Measurements from ENCODE around the gene LDLRAD4.
A peak's percentile ranks its signal among the peaks of the same experiment; 100 is the strongest.

The LDLRAD4 gene

GRCh38 chr18:13376298-13376840, 157.8 kb downstream of the LDLRAD4 start:
- no peak for FAIRE-seq

DNA sequence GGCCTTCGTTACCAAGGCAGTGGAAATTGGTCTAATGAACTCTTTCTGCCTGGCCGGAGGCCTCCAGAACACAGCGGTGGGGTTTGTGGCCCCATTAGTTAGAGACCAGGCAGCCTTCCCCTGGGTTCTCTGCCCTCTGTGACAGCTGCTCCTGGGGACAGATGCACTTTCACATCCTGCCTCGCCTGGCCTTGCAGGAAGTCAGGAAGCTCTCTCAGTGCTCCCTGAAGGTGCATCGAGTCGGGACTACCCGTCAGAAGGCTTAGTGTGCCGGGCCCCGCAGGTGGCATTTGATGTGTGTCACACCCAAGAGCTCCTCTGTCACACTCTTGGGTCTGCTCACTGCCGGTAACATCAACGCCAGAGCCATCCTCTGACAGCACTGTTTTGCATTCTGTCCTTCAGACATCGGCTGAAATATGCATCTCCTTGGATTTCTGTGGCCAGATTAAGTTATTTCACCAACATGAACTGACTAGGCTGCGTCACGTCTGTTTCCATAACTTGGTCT, 158.3 kb downstream of the LDLRAD4 start:
- no peak for FAIRE-seq

DNA sequence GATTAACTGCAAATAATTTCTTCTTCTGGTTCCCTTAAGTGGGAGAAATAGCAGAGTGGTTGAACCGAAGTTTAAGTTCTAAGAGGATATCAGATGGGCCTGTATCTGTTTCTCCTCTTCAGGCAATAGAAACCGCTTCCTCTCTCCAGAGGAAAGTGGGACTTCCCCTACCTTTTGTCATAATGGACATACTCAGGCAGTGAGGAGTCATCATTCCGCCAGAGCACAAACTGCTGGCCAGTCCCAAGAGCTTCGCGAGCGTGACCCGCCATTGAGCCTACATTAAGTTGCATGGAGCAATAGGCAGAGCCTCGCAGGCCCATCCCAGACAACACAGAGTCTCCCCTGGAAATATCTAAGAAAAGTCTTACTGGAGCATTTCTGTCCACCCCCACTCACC, 158.9 kb downstream of the LDLRAD4 start:
- no peak for FAIRE-seq

DNA sequence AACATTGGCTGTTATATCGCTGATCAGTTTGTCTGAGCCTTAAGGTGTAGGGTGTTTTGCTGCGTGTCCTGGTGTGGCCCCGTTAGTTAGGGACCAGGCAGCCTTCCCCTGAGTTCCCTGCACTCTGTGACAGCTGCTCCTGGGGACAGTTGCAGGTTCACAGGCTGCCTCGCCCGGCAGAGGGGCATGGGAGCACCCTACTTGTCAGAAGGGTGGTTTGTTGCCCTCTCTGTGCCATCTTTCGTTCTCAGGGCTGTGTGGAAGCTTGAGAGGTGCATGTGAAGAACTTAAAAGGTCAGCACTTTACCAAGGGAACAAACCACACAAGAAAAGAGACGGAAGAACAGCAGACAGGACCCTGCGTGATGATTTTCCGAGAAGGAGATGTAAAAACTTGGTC, 159.6 kb downstream of the LDLRAD4 start:
- no peak for FAIRE-seq

GRCh38 chr18:13379062-13379865, 160.7 kb downstream of the LDLRAD4 start:
- FAIRE-seq = no peak

- FAIRE-seq = no peak
Observed at GRCh38 chr18:13379930-13380690, 161.6 kb downstream of the LDLRAD4 start.

DNA sequence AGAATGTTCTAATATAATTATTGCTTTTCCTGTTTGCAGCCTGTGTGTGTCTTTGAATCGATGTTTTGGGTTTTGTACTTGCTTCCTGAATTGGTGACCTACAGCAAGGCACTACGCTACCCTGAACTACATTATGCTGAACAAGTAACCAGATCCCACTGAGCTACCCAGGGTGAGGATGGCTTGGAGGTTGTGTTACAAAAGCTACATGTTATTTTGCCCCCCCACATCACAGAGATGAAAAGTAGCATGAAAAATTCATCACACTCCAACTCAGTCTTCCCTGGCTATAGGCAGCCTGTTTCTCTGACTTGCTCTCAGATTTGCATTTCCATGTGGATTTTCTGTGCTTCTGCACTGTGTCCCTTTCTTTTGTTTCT, 162.1 kb downstream of the LDLRAD4 start:
- no peak for FAIRE-seq

GRCh38 chr18:13381331-13381730, 162.8 kb downstream of the LDLRAD4 start:
- FAIRE-seq = no peak

DNA sequence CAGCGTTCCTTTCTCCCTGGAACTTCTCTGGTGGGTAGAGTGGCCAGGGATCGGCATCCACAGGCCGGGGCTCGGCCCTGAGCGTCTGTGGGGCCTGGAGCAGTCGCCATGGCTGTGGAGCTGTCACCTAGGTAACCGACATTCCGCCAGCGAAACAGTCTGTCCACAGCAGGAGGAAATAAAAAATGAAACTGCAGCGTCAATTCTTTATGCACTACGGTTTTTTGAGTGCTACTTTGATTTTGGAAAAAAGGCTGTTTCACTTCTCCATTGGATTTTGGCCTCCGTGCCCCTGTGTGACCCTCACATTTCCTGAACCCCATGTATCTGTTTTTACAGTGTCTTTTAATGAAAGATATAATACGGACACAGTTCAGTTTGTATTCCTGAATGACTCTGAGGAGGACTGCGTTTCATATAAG, 163.4 kb downstream of the LDLRAD4 start:
- FAIRE-seq = no peak

DNA sequence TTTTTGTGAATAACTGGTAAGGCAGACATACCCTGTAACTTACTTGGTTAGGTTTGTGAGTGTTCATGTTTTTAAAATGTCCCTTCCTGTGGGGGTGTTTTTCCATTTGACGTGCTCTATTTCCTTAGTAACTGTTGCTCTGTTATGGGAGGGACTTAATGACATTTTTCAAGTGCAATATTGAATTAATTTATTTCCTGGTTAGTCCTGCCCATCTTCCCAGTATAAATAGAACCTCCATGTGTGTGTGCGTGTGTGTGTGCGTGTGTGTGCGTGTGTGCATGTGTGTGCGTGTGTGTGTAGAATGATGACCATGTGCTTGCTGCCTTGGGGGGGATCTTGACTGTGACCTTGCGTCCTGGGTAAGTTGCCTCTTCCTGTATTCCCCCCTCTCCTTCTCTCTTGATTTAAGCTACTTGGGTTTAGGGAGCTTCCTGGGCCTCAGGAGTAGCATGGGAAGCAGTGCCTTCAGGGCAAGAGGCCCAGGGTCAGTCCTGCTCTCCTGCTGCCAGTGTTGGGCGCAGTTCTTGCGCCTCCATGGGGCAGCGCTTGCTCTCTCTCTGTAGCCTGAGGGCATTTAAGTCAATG, 163.9 kb downstream of the LDLRAD4 start:
- FAIRE-seq = peak; percentile 82

DNA sequence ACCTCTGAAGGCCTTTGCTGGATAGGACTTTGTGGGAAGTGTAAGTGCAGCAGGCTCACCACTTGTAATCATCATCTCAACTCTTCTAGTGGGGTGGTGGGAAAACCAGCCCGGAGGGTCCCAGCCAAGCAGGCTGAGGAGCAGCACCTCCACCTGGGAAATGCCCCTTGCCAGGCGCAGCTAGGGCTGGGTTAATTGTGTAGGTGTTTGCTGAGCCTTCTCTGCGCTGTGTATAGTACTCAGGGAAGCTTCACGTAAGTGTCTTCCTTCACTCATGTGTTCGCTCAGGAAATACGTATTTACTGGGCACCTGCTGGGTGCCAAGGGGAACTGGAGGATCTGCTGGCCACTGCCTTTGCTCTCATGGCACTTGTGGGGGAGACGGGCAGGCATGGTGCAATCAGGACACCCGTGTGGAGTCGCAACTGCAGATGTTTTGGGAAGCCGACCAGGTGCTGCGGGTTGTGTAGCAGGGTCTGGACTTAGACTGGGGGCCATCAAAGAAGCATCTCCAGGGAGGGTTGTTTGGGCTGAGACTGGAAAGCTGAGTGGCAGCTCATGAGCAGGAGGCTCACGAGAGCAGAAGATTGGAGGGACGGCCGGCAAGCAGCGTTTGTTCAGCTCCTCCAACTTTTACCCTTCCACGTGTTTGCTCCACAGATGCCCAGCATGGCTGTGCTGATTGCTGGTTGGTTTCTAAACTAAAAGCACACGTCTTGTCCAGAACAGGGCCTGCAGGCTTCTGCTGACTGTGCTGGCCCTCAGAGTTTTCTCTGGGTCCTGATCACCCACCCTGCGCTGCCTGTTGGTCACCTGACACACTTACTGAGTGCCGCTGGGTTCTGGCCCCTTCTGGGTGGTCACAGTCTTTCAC, 164.6 kb downstream of the LDLRAD4 start:
- no peak for FAIRE-seq

- no peak for FAIRE-seq
Observed at GRCh38 chr18:13386891-13387801, 168.6 kb downstream of the LDLRAD4 start.

DNA sequence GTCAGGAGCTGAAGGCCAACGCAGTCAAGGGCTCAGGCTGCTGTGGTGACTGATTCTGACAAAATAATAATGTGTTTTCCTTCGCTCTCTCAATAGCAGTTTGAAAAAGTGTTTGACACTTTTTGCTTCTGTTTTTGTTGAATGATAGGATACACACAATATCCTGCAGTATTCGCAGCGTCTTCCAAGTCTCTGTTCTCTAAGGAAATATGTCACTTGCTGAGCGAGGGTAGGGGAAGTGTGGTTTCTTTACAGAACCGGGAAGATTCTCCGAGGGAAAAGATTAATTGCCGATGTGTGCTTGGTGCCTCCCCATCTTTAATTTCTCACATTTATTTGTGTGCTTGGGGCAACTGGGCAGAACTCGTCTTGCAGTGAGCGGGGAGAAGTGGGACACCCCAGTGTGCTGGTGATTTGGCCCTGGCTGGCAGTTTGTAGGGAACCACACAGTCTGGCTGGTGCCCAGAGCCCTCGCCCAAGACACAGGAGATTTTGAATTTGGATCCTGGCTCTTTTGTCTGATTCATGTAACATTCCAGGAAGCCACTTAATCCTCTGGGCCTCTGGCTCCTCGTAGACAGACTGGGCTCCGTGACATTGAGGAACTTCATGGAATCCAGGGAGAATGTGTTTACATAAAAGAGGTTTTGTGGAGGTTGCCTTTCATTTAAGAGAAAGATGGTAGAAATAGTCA, 169.4 kb downstream of the LDLRAD4 start:
- FAIRE-seq = no peak

DNA sequence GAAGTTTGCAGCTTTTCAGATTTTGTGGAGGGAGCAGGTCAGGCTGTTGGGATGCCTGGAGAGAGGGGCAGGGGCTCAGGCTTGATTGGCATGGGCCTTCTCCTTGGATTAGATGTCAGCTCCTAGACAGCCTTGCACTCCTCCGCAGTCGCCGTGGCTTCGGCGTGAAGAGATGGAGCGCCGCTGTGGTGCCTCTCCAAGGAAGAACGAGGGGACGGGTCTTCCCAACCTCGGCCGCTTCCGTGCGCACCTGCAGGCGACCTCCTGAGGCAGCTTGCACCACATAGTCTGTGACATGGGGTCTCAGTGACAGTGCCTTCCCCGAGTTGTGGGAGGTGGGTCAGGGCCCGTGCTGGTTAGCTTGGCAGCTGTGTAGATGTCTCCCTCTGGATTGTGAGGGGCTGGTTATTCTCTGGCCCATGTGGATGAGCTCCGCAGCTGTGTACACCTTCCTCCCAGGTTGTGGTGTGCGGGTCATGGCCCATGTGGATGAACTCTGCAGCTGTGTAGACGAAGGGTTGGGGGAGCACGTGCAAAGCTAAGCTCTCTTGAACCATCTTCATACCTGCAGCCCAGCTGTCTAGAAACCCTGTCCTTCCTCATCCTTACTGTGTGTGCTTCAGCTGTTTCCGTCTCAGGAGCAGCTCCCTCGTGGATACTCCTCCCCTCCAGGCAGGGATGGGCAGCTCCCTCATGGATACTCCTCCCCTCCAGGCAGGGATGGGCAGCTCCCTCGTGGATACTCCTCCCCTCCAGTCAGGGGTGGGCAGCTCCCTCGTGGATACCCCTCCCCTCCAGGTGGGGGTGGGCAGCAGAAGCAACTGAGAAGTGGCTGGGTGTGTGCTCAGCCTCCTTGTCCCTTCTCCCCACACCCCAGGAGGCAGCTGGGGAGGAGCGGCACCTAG, 170.3 kb downstream of the LDLRAD4 start:
- FAIRE-seq = no peak

DNA sequence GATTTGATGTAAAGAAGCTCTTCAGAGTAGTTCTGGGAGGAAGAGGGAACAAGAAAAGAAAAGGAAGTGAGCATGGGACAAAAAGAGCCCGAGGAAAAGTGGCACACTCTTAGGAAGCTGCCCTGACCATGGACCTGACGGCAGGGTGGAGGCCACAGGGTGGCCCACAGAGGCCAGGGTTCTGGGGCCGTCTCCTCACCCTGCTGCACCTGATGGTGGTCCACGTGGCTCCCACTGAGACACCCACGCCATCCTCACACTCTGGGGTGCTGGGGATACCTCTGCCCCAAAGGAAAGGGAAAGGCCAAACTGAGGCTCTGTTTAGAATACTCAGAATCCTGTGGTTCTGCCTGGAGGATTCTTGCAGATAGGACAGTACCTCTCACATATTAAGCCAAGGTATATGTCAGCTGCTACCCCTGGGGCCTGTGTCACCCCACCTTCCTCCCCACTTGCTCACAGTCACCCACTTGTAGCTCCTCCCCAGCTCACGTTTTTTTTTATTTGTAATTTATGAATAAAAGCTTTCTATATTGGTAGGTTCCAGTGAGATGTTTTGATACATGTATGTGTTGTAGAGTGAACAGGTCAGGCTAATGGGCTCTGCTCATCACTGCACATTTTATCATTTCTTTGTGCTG, 171.1 kb downstream of the LDLRAD4 start:
- FAIRE-seq = no peak

GRCh38 chr18:13390196-13390595, 171.6 kb downstream of the LDLRAD4 start:
- FAIRE-seq = no peak

GRCh38 chr18:13390711-13391110, 172.2 kb downstream of the LDLRAD4 start:
- no peak for FAIRE-seq

- no peak for FAIRE-seq
Observed at GRCh38 chr18:13392029-13392750, 173.6 kb downstream of the LDLRAD4 start.

Measured in endometrium (tissue), 2 donors.